ENCODE results near the gene PHLPP1.

The PHLPP1 gene

DNA sequence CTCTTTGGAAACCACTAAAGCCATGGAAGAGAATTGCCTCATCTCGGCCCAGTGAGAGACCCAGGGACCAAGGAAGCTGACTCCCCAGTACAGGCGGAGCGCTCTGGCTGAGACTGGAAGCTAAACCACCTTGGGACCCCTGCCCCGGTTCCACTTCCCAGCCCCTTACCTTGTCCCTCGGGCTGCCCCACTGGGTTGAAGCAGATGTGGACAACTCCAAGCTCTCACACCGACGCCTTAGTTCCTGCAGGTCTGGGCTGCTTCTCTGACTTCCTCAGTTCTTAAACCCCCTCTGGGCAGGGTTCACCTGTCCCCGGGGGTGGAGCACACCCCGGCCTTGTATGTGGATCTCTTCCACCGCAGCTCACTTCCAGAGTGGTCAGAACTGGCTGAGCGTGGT is 266.2 kb downstream of the PHLPP1 start:
- DNase-seq (ENCODE audit: low read depth), result no peak
- no peak overlapping the region for H3K4me3 ChIP-seq (ENCODE audit: control insufficient read depth, low read depth, low read length)
- TF ChIP-seq CTCF (conservative IDR thresholded peaks at IDR 0.05; ENCODE audit: control insufficient read depth, insufficient read depth, low read depth, low read length), result no peak

DNA sequence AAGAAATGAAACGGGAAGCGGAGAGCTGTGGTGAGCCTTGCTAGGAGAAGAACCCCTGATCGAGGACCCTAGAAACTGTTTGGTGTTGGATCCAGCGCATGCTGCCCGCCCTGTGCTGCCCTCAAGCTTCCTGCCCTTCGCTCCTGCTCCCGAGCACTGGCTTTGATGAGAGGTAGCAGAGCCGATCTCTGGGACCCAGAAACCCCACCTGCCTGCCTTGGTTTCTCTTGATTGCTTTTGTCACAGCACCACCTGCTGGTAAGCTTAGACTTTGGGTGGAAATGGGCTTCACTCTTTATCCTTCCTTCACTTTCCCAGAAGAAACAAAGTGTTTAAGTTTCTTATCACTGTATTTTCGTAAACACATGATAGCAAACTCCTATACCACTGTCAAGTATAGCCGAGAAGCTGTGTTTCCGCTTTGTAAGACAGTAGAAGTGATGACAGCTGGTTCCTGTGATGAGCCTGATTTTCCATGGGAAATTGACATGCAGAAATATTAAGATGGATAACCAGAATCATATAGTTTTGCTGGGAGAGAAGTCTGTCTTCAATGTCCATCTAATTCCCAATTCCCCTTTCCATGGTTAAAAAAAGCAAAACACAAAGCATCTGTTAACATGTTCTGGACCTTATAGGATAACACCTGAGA is 267.4 kb downstream of the PHLPP1 start:
- TF ChIP-seq CTCF (conservative IDR thresholded peaks at IDR 0.05; ENCODE audit: control insufficient read depth, insufficient read depth, low read depth, low read length), result peak; percentile 82
- peak; percentile 66 for DNase-seq (ENCODE audit: low read depth)
- no peak overlapping the region for H3K4me3 ChIP-seq (ENCODE audit: control insufficient read depth, low read depth, low read length)

DNA sequence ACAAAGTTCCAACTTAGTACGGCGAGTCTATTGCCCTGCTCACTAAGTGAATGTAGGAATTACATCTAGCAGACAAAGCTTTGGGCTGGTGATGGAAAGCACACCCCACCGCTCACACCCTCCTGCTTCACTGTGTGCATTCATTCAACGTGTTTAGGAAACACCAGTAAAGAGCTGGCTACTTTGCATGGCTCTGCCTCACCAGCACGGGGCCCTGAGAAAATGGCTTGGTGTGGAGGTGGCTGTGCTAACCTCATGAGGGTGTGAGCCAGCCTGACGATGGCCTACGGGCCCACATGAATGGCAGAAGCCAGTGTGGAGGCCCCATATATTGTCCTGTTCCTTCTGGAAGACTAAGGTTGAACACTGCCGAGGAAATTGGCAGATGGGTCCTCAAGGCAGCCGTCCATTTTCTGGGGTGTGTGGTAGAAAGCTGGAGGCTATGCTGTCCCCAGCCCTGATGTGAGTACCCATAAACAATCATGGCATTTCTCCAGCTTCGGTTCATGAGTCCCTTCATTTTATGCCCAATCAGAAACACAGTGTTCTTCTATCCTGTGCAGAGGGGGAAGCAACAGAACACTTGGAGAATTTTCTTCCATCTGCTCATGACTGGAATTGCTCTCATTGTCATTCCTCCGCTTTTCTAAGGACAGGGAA is 269.4 kb downstream of the PHLPP1 start:
- DNase-seq (ENCODE audit: low read depth), result no peak
- H3K4me3 ChIP-seq (ENCODE audit: control insufficient read depth, low read depth, low read length), result no peak overlapping the region
- TF ChIP-seq CTCF (conservative IDR thresholded peaks at IDR 0.05; ENCODE audit: control insufficient read depth, insufficient read depth, low read depth, low read length), result no peak

- TF ChIP-seq CTCF (conservative IDR thresholded peaks at IDR 0.05; ENCODE audit: control insufficient read depth, insufficient read depth, low read depth, low read length), result no peak
- no peak for DNase-seq (ENCODE audit: low read depth)
- no peak overlapping the region for H3K4me3 ChIP-seq (ENCODE audit: control insufficient read depth, low read depth, low read length)
These were observed 271.1 kb downstream of the PHLPP1 start for GRCh38 chr18:62986490-62986889.

DNA sequence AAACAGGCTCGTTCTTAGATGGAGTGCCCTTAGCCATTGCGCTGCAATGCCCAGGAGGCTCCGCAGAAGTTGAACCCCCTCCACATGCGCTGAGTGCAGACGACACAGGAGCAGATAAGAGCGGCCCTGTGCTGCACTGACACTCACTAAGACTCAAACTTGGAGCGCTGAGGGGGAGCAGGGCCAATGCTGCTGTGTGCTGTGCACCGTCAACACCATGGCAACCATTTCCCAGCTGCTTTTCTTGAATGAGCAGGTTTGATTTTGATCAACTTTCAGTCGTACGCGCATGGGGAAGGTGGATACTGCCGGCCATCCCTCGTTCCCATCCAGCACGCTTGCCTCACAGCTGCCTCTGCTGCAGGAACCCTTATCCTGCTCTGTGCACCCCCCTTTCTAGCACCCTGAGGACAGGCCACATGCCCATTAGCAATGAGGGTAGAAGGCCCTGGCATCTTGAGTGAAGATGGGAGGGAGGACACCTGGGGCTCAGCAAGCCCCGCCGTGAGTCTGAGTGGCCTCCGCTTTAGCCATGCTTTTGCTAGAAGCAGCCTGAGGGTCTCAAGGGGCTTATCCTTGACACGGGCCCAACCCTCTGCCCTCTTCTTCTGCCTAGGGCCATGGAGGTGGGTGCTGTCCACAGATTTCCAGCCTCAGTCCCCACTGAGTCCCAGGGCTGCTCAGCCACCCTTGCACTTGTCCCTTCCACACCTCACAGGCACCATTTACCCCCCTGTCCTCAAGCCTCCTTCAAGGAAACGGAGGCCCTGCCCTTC is 271.9 kb downstream of the PHLPP1 start:
- H3K4me3 ChIP-seq (ENCODE audit: control insufficient read depth, low read depth, low read length), result no peak overlapping the region
- no peak for TF ChIP-seq CTCF (conservative IDR thresholded peaks at IDR 0.05; ENCODE audit: control insufficient read depth, insufficient read depth, low read depth, low read length)
- no peak for DNase-seq (ENCODE audit: low read depth)

DNA sequence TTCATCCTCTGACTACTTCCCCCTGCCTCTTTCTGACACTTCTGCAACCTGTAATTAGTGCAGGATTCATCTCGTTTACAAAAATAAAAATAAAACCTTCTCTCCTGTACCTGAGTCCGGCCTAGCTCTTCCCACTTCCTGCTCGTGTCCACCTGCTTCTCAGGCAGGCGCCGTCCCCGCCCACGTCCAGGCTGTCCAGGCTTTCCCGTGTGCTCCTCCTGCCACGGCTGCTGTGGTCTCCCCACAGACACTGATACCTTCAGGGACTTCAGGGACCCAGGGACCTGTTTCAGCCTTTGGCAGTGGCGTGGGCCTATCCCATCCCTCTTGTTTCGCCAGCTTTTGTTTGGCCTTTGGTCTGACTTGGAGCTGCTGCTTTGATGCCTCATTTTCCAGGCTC is 272.5 kb downstream of the PHLPP1 start:
- TF ChIP-seq CTCF (conservative IDR thresholded peaks at IDR 0.05; ENCODE audit: control insufficient read depth, insufficient read depth, low read depth, low read length), result no peak
- H3K4me3 ChIP-seq (ENCODE audit: control insufficient read depth, low read depth, low read length), result no peak overlapping the region

More for the DNA sequence above, 272.5 kb downstream of the PHLPP1 start:
- DNase-seq (ENCODE audit: low read depth), result no peak

All from fibroblast of mammary gland (primary cell).